CD4-positive, alpha-beta T cell treated with Interleukin-4 for 4 hours (primary cell): ENCODE measurements around the gene UBE2G2.
A peak's percentile ranks its signal among the peaks of the same experiment; 100 is the strongest.

ENCODE experiments used
- DNase-seq: peaks from one replicate; pipeline ENCODE4 v3.0.0-alpha.2; 2020

The UBE2G2 gene

DNA sequence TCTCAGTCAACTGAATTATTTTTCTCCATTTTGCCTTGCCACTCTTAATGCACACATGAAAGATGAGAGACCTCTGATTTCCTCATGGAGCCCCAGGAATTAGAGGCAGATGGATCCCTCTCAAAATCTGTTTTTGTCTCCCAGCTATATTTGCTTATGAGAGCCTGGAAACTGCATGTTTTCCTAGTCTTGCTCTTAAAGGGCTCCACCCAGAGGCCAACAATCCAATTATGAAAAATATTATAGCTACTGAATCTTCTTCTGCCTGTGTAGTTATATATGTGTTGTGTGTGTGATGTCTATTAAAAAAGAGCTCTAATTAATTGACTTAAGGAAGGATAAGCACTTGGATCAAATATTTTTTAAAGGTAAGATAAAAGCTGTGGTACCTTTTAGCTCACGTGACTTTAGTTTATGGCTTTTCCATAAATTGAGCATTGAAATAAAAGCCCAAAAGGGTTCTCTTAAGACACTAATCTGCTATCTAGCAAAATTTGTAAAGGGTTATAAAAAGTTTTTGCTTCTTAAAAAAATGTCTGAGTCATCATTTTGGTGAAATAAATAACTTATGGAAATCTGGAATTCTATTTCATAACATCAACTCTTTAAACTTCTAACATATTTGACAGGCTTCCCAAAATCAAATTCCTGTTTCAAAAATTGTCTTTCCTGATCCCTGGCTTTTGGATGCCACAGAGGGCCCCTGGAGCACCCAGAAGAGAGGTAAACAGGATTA lies 59.0 kb downstream of the UBE2G2 start:
- peak; percentile 40 for DNase-seq

DNA sequence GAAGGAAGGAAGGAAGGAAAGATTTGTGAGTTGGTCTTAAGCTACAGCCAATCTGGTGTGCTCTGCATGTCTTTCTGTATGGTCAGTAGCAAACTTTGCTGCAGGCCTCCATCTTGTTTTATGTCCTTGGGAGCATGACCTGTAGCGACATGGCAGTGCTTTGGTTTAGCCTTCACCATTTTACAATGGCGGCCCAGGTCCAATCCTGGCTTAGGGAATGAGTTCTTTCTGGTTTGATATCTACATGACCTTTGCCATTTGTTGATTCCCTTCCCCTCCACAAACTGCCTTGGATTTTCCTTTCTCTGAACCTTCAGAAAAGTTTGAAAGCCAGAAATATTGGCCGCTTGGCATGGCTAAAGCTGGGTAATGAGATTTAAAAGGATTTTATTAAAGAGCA lies 59.7 kb downstream of the UBE2G2 start:
- DNase-seq: no peak

DNA sequence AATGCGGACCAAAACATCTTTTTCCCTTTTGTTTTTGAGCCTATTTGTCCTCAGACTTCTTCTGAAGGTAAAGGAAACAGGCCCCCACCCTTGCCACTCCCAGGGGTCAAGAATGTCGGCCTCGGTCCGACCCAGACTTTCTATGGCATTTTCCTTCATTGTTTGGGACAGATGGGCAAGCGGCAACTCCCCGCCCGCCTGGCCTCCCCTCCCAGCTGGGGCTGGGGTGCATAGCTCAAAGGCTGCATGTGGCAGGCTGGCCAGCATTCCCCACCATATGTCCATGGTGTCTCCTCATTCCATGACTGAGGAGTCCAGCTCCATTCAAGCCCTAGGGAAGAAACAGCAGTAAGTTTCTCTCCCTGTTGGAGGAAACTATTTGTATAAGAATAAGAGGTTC lies 60.9 kb downstream of the UBE2G2 start:
- no peak for DNase-seq

DNA sequence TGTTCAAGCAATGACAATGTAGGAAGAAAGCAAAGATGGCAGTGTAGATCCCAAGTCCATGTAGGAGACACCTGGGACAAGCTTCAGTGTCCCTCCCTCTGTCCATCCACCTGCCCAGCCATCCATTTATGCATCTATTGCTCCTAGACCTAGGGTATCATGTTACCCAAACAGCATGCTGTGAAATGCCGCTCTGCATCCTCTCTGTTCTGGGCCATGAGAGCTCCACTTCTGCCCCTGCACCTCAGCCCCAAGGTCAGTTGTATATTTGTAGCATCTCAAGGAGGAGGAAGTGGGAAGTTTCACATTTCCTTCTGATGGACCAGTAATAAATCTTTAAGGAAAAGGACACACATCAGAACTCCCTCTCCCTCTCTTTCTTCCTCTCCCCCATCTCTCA lies 62.3 kb downstream of the UBE2G2 start:
- no peak for DNase-seq

DNA sequence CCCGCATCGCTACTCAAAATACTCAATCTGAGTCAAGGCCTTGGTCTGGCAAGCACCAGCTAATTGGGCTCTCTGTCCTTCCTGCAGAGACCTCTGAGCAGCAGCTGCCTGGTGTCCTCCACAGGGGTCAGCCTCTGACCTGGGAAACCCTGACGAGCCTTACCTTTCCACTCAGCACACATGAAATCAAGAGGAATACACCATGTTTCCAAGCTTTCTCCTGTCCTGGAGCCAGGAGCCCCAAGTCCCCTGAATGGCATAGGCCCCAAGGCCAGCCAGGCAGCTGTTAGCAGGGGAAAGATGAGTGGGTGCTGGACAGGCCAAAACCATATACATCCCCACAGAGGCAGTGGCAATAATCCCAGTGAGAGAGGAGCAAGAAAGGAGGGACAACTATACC lies 63.0 kb downstream of the UBE2G2 start:
- no peak for DNase-seq

DNA sequence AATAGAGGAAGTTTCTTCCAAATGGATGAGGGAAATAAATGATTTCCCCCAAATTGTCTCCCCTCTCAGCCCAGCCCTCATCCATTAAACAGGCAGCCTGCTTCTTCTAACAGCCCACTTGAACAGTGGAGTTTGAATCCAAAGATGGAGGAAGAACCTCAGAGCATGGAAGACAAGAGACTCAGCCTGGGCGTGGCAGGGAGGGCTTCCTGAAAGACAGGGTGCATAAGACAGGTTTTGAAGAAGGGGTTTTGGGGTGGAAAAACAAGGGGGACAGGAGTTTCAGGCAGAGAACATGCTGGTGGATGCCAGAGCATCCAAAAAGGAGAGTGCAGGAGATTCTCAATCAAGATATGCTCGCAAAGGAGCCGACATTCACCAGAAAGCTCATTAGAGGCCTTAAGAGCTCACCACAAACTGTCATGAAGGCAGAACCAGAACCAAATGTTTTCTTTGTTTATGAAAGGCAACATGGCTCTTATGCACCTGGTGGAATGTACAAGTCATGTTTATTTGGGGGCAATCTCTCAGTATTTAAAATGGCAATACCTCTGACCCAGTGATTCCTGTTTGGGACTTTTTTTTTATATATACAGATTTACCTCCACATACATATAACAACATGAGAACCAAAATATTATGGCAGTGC lies 63.8 kb downstream of the UBE2G2 start:
- DNase-seq: no peak

DNA sequence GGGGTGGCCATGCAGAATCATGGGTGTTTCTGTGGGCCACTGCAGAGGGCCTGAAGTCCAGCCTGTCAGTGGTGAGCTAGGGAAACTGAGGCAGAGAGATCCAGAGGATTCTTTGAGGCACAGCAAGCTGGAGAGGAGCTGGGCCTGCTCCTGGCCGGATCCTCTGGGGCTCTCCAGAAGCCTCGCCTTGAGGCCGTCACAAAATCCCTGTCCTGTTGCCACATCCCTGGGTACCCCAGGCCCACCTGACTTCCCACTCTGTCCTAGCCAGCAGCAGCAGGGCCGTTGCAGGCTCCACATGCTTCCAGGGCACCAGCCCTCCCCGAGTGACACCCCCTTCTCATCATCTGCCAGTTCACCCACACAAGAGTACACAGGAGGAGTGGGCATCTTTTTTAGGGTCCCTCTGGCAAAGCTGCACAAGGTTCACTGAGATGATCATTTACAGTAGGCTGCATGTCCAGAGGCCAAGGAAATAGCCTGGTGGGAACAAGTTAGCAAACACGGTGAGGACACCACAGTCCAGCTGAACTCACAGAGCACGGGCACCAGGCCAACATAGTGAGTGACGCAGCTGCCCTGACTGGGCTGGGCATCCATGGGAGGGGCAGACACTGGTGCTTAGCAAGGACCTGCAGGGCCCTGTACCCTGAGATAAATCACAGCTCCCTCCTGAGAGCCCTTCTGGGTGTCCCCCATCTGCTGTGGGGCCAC lies 65.2 kb downstream of the UBE2G2 start:
- no peak for DNase-seq

DNA sequence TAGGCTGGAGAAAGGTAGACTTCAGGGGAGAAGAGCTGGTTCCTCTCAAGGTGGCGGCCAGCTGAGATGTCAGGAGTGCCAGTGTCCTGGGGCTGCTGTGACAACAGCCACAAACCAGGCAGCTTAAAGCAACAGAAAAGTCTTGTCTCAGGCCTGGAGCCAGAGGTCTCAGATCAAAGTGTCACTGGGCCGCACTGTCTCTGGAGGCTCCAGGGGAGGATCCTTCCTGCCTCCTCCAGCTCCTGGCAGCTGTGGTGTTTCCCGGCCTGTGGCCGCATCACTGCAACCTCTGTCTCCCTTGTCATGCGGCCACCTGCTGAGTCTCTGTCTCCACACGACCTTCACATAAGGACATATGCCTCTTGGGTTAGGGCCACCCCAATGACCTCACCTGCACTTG lies 65.8 kb downstream of the UBE2G2 start:
- no peak for DNase-seq

DNA sequence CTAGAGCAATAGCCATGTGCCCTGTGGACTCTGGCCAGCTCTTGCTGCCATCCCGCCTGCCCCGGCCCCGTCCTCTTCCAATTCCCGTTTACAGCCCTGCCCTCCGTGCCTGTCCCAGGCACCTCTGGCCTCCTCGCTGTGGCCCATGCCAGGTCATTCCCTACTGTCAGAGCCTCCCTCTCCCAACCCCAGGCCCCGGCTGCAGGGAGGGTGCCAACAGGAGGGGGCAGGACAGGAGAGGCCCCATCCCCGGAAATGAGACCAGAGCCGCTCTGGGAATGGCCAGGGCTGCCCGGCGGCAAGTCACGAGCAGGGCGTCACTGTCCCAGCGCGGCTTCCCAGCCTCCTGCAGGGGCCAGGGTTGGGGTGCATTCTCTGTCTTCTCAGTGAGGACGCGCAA lies 66.8 kb downstream of the UBE2G2 start:
- no peak for DNase-seq

DNA sequence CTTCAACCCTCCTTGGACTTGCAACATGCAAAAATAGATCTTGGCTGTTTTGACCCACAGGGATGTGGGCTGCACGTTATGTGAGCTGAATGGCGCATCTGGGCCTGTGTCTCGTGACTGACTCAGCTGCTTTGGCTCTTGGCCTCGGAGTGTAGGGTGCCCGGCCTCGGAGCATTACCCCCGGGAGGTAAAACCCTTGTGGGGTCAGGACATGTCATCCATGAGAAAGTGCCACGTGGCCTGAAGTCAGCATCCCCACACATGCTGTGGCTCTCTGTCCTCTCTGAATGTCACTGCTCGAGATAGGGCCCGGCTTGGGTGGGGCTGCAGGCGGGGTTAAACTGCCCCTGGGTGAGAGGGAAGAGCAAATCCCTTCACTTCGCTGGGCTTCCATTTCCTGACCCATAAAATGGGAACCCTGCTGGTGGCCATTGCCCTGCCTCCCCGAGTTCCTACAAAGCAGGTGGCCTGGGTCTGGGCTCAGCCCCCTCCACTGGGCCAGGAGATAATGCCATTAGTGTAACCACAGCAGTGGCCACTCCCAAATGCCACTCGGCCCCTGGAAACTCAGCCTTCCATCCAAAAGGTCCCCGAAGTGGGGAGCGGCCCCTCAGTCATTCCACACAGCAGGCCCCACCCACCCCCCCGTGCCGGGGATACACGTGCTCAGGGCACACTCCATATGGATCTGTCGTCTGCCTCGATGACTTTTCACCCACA lies 67.4 kb downstream of the UBE2G2 start:
- DNase-seq: no peak

DNA sequence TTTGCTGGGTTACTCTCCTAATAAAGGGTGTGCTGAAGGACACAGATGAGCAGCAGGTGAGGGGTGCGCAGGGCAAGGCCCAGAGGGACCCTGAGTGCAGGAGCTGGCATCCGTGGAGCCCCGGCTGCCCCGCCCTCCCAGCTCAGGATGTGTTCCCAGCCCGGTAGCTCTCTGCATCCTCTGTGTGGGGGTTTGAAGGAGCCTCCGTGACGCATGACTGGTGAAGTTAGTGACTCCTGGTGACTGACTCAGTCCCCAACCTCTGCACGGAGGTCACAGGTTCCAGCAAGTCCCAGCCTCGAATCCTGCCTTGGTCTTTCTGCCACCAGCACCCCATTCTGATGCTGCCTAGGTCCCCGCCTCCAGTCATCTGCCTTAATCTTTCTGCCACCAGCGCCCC lies 68.7 kb downstream of the UBE2G2 start:
- no peak for DNase-seq

DNA sequence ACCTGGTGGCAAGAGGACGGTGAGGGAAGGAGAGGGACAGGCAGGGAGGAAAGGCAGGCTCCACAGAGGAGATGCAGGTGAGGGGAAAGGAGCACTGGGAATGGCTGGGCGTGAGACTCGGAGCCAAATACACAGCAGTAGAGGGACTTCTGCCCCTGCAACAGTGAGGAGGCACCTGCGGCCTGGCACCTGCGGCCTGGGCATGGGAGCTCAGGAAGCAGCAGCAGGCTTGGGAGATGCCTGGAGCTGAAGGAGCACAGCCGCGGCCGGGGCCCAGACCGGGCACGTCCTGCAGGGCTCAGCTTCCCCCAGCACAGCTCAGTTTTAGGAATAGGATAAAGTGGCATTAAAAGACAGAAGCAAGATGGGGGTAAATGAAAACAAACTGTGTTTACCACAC lies 69.4 kb downstream of the UBE2G2 start:
- no peak for DNase-seq

DNA sequence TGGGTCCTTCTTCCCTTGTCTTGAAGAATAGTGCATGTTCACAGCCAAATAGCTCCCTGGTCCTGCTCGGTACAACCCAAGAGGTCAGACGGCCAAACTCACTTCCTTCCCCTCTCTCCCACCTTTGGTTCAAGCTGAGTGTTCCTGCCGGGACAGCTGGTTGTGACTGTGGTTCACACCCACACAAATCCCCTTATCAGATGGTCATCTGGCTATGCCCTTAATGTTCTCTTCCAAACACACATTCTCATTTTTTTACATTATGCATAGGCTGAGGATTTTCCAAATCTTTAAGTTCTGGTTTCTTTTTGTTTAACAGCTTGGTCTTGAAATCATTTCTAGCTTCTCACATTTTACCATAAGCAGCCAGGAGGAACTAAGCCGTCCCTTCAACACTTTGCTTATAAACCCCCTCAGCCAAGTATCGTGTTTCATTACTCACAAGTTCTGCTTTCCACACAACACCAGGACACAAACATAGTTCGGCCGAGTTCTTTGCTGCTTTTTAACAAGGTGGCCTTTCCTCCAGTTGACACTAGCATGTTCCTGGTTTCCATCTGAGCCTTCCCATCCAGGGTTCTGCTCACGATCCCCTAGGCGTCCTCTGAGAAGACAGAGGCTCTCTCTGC lies 70.6 kb downstream of the UBE2G2 start:
- DNase-seq: no peak

DNA sequence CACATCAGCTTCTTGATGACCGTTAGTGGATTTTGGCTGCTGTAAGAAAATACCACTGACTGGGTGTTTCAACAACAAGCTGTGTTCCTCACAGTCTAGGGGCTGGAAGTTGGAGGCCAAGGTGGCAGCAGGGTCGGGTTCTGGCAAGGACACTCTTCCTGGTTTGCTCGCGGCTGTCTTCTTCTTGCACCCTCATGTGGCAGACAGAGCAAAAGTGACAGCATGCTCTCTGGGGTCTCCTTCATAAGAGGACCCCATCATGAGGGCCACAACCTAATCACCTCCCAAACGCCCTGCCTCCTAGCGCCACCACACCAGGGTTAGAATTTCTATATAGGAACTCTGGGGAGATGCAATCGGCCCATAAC lies 71.6 kb downstream of the UBE2G2 start:
- DNase-seq: no peak

DNA sequence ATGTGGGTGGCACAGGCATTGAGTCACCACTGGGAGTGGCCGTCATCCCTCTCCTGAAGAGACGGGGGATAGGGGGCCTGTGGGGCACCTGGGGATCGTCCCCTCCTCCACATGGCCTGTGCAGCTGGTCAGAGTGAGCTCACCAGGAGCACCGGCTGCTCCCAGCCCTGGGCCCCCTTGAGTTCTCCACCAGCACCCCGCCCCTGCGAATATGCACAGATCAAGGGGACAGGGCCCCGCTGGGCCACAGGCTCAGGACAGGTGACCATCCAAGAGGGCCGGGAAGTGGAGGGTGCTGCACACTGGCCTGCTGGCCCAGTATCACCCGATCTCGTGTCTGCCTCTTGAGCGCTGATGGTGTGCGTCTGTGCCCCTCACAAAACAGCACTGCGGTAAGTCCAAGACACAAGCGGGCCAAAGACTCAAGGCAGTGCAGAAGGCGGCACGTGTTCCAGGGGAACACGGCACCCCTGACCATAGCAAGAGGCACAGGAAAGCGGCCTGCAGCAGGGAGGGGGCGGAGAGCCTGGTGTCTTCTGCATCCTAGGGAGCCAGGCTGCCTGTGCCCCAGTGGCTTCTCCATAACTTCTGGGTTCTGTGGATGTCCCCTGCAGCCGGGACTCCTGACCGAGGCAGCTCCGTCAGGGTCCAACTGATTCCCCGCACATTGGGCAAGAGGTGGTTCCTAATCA lies 72.1 kb downstream of the UBE2G2 start:
- no peak for DNase-seq

DNA sequence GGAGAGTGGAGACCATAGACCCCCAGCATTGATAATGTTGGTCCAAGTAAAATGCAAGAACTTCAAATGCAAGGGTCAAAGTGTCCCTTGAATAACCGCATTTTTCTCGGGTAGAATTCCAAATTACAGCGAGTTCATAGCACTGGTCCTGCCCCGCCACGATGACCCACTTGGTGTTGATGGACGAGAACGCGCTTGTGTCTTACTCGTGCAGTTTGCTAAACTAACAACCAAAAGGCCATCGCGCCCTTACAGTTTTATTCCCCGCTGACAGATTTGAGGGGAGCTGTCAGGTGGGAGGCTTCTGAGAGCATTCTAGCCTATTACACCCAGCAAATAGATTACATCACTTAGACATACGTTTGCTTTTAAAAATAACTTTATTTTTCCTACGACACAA lies 72.9 kb downstream of the UBE2G2 start:
- no peak for DNase-seq

DNA sequence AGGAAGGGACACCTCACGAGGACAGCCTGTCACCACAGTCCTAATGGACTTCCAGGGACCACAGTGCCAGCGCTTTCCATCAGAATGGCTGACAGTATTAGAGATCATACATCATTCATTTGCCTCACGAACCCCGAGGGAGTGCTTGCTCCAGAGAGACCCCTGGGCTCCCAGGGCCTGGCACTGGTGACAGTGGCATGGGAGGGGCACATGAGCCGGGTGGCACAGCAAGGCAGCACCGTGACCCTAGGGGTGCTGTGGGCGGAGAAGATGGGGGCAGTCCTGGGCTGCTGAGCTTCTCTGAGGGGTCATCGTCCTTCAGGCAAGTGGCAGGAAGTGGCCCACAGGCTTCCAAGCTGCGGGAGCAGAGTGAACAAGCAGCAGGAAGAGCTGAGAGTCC lies 73.9 kb downstream of the UBE2G2 start:
- DNase-seq: no peak

DNA sequence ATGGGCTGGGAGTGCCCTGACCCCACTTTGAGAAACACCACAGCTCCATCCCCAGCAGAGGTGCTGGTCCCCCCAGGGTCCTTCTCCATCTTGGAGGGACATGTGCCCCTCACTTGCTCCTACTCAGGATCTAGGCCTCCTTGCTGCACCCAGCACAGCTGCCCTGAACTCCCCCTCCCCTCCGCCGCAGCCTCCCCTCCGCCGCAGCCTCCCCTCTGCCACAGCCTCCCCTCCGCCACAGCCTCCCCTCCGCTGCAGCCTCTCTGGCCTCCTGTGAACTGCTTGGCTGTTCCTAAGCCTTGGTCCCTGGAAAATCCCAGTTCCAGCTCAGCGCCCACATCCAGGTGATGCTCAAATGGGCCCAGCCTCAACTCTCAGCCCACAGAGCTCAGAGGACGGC lies 74.3 kb downstream of the UBE2G2 start:
- DNase-seq: no peak

DNA sequence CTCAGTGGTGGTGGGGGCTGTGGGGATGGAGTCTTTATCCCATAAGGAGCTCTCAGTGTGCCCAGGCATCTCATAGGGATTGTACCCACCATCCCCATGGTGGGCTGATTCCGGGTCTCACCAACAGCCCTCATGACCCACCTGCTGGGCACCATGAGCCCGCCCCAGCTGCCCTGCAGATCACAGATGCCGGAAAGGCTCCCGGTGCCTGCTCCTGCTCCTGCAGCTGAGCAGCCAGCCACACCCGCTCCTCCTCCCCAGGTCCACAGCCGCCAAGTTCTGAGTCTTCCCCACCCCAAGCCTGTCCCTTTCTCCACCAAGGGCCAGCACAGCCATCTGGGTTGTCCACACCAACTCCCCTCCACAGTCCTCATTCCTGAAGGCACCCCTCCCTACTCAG lies 74.8 kb downstream of the UBE2G2 start:
- DNase-seq: no peak

DNA sequence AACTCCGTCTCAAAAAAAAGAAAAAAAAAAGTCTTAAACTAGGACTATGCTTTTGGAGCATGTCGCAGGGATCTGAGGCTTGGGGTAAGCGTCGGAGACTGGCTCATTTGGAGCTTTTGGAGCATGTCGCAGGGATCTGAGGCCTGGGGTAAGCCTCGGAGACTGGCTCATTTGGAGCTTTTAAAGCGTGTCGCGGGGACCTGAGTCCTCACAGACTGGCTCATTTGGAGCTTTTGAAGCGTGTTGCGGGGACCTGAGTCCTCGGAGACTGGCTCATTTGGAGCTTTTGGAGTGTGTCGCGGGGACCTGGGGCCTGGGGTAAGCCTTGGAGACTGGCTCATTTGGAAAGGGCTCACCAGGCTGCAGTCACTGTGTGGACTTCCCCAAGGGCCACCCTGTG lies 76.7 kb downstream of the UBE2G2 start:
- DNase-seq: no peak

DNA sequence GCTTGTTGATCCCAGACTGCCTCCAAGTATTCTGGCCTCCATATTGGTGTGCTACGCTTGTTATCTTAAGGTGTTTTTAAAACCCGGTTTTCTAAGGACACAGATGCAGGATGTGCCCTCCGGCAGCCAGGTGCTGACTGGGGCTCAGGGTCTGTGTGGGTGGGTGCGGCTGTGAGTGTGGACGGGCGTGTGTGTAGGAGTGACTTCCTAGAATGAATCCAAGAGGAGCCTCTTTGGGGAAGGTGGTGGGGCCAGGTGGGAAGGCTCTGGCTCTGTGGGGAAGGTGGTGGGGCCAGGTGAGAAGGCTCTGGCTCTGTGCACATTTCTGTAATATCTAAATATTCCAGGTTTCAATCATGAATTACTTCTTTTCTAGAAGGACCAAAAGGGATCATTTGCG lies 77.4 kb downstream of the UBE2G2 start:
- no peak for DNase-seq
